ENCODE measurements around the gene STXBP1. TPM values are rescaled to one million over a fixed set of nuclear protein-coding genes. Genes with fewer than 3 reads are reported as not detected.

The STXBP1 gene
- total and polyA plus RNA-seq, 9 of the 15 experiments (the other 6 are each of a cell fraction or from before 2014, with no cell fraction given), result 4.6 to 35.1 (median 9.7) TPM

DNA sequence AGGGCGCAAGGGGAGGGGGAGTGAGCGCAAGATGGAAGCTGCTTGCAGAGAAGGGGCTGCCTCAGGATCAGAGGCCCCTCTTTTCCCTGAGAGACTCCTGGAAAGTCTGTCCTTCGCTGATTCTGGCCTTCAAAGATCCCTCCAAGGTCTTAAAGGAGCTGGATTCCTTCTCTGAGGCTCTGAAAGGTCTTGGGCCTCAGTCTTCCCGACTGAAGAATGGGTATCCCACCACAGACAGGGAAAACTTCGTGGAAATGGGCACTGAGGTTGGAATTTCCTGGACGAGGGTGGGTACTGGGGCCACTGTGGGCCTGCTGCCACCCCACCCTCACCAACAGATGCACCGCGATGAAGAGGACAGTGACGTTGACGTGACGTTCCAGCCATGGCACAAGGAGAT is 100.3 kb downstream of the STXBP1 start (continued):
- TF ChIP-seq NFE2L1 (tag; IDR thresholded peaks at IDR 0.05; ENCODE audit: borderline replicate concordance, low read depth) (no peak), ASH1L (IDR thresholded peaks at IDR 0.05; ENCODE audit: borderline replicate concordance, low read depth, partially characterized antibody) (no peak), TCFL5 (CRISPR knock-in tag; conservative IDR thresholded peaks at IDR 0.05) (no peak), KLF1 (tag; IDR thresholded peaks at IDR 0.05) (no peak), POLR2AphosphoS2 (IDR thresholded peaks at IDR 0.05; ENCODE audit: low read length) (no peak), ZBTB1 (CRISPR knock-in tag; IDR thresholded peaks at IDR 0.05; ENCODE audit: borderline replicate concordance, low read depth) (no peak), ZC3H8 (IDR thresholded peaks at IDR 0.05) (no peak)
- TF ChIP-seq, protein P1, sequence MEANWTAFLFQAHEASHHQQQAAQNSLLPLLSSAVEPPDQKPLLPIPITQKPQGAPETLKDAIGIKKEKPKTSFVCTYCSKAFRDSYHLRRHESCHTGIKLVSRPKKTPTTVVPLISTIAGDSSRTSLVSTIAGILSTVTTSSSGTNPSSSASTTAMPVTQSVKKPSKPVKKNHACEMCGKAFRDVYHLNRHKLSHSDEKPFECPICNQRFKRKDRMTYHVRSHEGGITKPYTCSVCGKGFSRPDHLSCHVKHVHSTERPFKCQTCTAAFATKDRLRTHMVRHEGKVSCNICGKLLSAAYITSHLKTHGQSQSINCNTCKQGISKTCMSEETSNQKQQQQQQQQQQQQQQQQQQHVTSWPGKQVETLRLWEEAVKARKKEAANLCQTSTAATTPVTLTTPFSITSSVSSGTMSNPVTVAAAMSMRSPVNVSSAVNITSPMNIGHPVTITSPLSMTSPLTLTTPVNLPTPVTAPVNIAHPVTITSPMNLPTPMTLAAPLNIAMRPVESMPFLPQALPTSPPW (CRISPR knock-in tag; IDR thresholded peaks at IDR 0.05), result no peak
- TF ChIP-seq, protein P2, sequence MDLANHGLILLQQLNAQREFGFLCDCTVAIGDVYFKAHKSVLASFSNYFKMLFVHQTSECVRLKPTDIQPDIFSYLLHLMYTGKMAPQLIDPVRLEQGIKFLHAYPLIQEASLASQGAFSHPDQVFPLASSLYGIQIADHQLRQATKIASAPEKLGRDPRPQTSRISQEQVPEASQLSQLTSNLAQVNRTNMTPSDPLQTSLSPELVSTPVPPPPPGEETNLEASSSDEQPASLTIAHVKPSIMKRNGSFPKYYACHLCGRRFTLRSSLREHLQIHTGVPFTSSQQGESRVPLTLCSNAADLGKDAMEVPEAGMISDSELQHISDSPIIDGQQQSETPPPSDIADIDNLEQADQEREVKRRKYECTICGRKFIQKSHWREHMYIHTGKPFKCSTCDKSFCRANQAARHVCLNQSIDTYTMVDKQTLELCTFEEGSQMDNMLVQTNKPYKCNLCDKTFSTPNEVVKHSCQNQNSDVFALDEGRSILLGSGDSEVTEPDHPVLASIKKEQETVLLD (IDR thresholded peaks at IDR 0.05), result no peak
- TF ChIP-seq, protein P3, sequence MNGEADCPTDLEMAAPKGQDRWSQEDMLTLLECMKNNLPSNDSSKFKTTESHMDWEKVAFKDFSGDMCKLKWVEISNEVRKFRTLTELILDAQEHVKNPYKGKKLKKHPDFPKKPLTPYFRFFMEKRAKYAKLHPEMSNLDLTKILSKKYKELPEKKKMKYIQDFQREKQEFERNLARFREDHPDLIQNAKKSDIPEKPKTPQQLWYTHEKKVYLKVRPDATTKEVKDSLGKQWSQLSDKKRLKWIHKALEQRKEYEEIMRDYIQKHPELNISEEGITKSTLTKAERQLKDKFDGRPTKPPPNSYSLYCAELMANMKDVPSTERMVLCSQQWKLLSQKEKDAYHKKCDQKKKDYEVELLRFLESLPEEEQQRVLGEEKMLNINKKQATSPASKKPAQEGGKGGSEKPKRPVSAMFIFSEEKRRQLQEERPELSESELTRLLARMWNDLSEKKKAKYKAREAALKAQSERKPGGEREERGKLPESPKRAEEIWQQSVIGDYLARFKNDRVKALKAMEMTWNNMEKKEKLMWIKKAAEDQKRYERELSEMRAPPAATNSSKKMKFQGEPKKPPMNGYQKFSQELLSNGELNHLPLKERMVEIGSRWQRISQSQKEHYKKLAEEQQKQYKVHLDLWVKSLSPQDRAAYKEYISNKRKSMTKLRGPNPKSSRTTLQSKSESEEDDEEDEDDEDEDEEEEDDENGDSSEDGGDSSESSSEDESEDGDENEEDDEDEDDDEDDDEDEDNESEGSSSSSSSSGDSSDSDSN (IDR thresholded peaks at IDR 0.05; ENCODE audit: borderline replicate concordance in 1 of 2, low read depth in 2 of 2, low read length in 2 of 2), result no peak

All from K562 (cell line).